Breast epithelium (tissue), 4 donors: ENCODE data around the gene EEF1AKMT3. TPM values are rescaled to one million over a fixed set of nuclear protein-coding genes. Genes with fewer than 3 reads are reported as not detected.
A peak's percentile ranks its signal among the peaks of the same experiment; 100 is the strongest.

Experiments
- DNase-seq, 2 donors: peaks; one replicate each; pipeline ENCODE4 v3.0.0-alpha.2; 2019; ENCODE audit warnings: low spot score in 2 of 2
- H3K27ac ChIP-seq, 2 donors: fragments of 200-600 bp; sonication (generic) in 1 of 2; one replicate each; pipeline ENCODE4 v1.5.1; 2016 to 2019; ENCODE audit warnings: mild to moderate bottlenecking in 1 of 2
- H3K27me3 ChIP-seq, 2 donors: fragments of 200-600 bp; sonication (generic) in 1 of 2; one replicate each; pipeline versions ENCODE4 v1.5.1 to v1.6.0; 2017 to 2019; ENCODE audit warnings: control low read depth in 1 of 2, mild to moderate bottlenecking in 1 of 2
- H3K36me3 ChIP-seq: fragments of 200-600 bp; one replicate; pipeline ENCODE4 v1.5.1; 2019
- H3K4me1 ChIP-seq, 2 donors: fragments of 200-600 bp; sonication (generic); one replicate each; pipeline ENCODE4 v1.5.1; 2016 to 2019; ENCODE audit warnings: control low read depth in 1 of 2
- H3K4me3 ChIP-seq, 3 donors: fragments of 200-600 bp; sonication (generic); 1 replicate in 2 of 3; 2 replicates in 1 of 3; pipeline ENCODE4 v1.5.1; 2016 to 2019; ENCODE audit warnings: mild to moderate bottlenecking in 3 of 3, moderate library complexity in 2 of 3
- H3K9me3 ChIP-seq, 2 donors: fragments of 200-600 bp; sonication (generic) in 1 of 2; one replicate each; pipeline ENCODE4 v1.5.1; 2016 to 2019; ENCODE audit warnings: control low read depth in 1 of 2
- CTCF ChIP-seq, 3 donors: fragments of 450-650 bp; IDR thresholded peaks; one replicate each; pipeline ENCODE4 v1.5.1; 2016 to 2017; ENCODE audit warnings: antibody characterized with exemption in 3 of 3, mild to moderate bottlenecking in 3 of 3, moderate library complexity in 3 of 3
- POLR2A ChIP-seq: fragments of 450-650 bp; IDR thresholded peaks from one replicate; pipeline ENCODE4 v1.6.1; 2016; ENCODE audit warnings: antibody characterized with exemption, mild to moderate bottlenecking, moderate library complexity
- POLR2AphosphoS5 ChIP-seq, 3 donors: sonication (generic); formaldehyde crosslinking; IDR thresholded peaks; one replicate each; pipeline ENCODE4 v1.6.1; 2017; ENCODE audit warnings: antibody characterized with exemption in 3 of 3
- intact Hi-C: fragments of 100-400 bp; cut with DNase I; formaldehyde crosslinking; loops from one replicate; pipeline ENCODE4 v1.15.1; 2023; ENCODE audit warnings: low total_unique reads
- total RNA-seq, 3 donors: library from RNA; depleted of rRNA; stranded (reverse); fragments of >200 nt; gene quantifications; one replicate each; pipeline ENCODE4 v1.1.0, GENCODE V29; 2016

Gene EEF1AKMT3
- total RNA-seq, 3 donors from 2014 or later: 15.7 to 18.1 (median 16.5) TPM

GRCh38 chr12:57724936-57725740 lies 47.3 kb upstream of the EEF1AKMT3 start:
- Histone ChIP-seq H3K36me3 (no peaks in the 10 kb centered on the region), H3K27me3 (no peaks in the 10 kb centered on the region), H3K4me1 (peaks cover 0 to 5% of the 10 kb centered on the region in 2 donors), H3K9me3 (no peaks in the 10 kb centered on the region), H3K27ac (no peak overlapping the region), H3K4me3 (peak overlapping the region in 1 of 3 donors; percentile 82)
- intact Hi-C loops: no loop called here
- peak in 1 of 2 donors; percentile 14 for DNase-seq
- TF ChIP-seq CTCF (IDR thresholded peaks at IDR 0.05): no peak
- no peak for TF ChIP-seq POLR2A

GRCh38 chr12:57725851-57726150 lies 46.6 kb upstream of the EEF1AKMT3 start:
- Histone ChIP-seq H3K4me3 (peak overlapping the region; percentile 57 to 86 (median 82)), H3K36me3 (no peaks in the 10 kb centered on the region), H3K9me3 (no peaks in the 10 kb centered on the region), H3K27ac (peak overlapping the region; percentile 80 to 91), H3K4me1 (peaks cover 0 to 5% of the 10 kb centered on the region in 2 donors), H3K27me3 (no peaks in the 10 kb centered on the region)
- TF ChIP-seq POLR2A: no peak
- no peak for TF ChIP-seq CTCF (IDR thresholded peaks at IDR 0.05)
- TF ChIP-seq POLR2AphosphoS5 (IDR thresholded peaks at IDR 0.05): no peak
- intact Hi-C loops: no loop called here
- DNase-seq: no peak

GRCh38 chr12:57726151-57726883 lies 46.1 kb upstream of the EEF1AKMT3 start:
- Histone ChIP-seq H3K36me3 (no peaks in the 10 kb centered on the region), H3K27me3 (no peaks in the 10 kb centered on the region), H3K27ac (peak overlapping the region; percentile 80 to 91), H3K4me1 (peaks cover 0 to 5% of the 10 kb centered on the region in 2 donors), H3K9me3 (no peaks in the 10 kb centered on the region), H3K4me3 (peak overlapping the region; percentile 57 to 86 (median 82))
- intact Hi-C loops: no loop called here
- TF ChIP-seq CTCF (IDR thresholded peaks at IDR 0.05): peak; percentile 62 to 82 (median 71)
- TF ChIP-seq POLR2AphosphoS5 (IDR thresholded peaks at IDR 0.05): no peak
- peak; percentile 72 to 89 for DNase-seq

- intact Hi-C loops: no loop called here
- TF ChIP-seq CTCF (IDR thresholded peaks at IDR 0.05): peak; percentile 35 to 52 (median 43)
- no peak for TF ChIP-seq POLR2A
- H3K4me3 ChIP-seq: peak overlapping the region; percentile 57 to 86 (median 82)
- H3K36me3 ChIP-seq: no peaks in the 10 kb centered on the region
- no peaks in the 10 kb centered on the region for H3K9me3 ChIP-seq
- H3K4me1 ChIP-seq: peaks cover 0 to 5% of the 10 kb centered on the region in 2 donors
- H3K27me3 ChIP-seq: no peaks in the 10 kb centered on the region
- DNase-seq: peak in 1 of 2 donors; percentile 34
- H3K27ac ChIP-seq: peak overlapping the region; percentile 80 to 91
Observed at GRCh38 chr12:57726884-57727757, 45.3 kb upstream of the EEF1AKMT3 start.
